Parathyroid adenoma (tissue), 2 donors: ENCODE results near the gene MUC16.

ENCODE experiments used
- H2AFZ ChIP-seq: fragments of 300-600 bp; sonication (generic); one replicate; pipeline ENCODE4 v1.7.0; 2017; ENCODE audit warnings: antibody characterized with exemption, mild to moderate bottlenecking
- H3K27ac ChIP-seq: fragments of 300-600 bp; sonication (generic); one replicate; pipeline ENCODE4 v1.7.0; 2017
- H3K27me3 ChIP-seq: fragments of 300-600 bp; sonication (generic); one replicate; pipeline ENCODE4 v1.7.0; 2017; ENCODE audit warnings: low read length; ENCODE audit not compliant: control insufficient read depth, insufficient read depth
- H3K36me3 ChIP-seq: fragments of 300-600 bp; sonication (generic); one replicate; pipeline ENCODE4 v1.7.0; 2017; ENCODE audit warnings: low read length; ENCODE audit not compliant: control insufficient read depth, insufficient read depth
- H3K4me1 ChIP-seq: fragments of 300-600 bp; sonication (generic); one replicate; pipeline ENCODE4 v1.7.0; 2017; ENCODE audit warnings: control low read depth
- H3K4me2 ChIP-seq: fragments of 300-600 bp; sonication (generic); one replicate; pipeline ENCODE4 v1.7.0; 2017; ENCODE audit warnings: low read length
- H3K4me3 ChIP-seq: fragments of 300-600 bp; sonication (generic); one replicate; pipeline ENCODE4 v1.7.0; 2017; ENCODE audit warnings: low read depth, low read length
- H3K79me2 ChIP-seq: fragments of 300-600 bp; sonication (generic); one replicate; pipeline ENCODE4 v1.7.0; 2017; ENCODE audit warnings: control low read depth
- H3K9ac ChIP-seq: fragments of 300-600 bp; sonication (generic); one replicate; pipeline ENCODE4 v1.7.0; 2017; ENCODE audit warnings: mild to moderate bottlenecking
- H3K9me3 ChIP-seq: fragments of 300-600 bp; sonication (generic); one replicate; pipeline ENCODE4 v1.7.0; 2017; ENCODE audit warnings: low read length; ENCODE audit not compliant: control insufficient read depth
- TF ChIP-seq, protein P1 (sequence below): fragments of 300-600 bp; sonication (generic); IDR thresholded peaks from one replicate; pipeline ENCODE4 v1.7.0; 2017; ENCODE audit warnings: antibody characterized with exemption, mild to moderate bottlenecking
- donor health status: primary hyperparathyroidism.

MUC16 gene

DNA sequence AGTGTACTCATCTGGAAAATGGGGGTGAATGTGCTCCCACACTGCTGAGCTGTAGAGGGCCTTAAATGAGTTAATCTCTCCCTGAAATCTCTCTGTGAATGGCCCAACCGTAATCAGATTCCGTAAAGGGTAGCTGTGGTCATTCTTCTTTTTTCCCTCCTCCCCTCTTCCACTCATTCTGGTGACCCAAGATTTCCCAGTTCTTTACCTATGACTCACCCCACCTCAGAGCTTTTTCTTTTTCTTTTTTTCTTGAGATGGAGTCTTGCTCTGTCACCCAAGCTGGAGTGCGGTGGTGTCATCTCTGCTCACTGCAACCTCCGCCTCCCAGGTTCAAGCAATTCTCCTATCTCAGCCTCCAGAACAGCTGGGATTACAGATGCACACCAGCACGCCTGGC is 33.3 kb upstream of the MUC16 start:
- H3K4me2 ChIP-seq = no peak overlapping the region
- TF ChIP-seq, protein P1, sequence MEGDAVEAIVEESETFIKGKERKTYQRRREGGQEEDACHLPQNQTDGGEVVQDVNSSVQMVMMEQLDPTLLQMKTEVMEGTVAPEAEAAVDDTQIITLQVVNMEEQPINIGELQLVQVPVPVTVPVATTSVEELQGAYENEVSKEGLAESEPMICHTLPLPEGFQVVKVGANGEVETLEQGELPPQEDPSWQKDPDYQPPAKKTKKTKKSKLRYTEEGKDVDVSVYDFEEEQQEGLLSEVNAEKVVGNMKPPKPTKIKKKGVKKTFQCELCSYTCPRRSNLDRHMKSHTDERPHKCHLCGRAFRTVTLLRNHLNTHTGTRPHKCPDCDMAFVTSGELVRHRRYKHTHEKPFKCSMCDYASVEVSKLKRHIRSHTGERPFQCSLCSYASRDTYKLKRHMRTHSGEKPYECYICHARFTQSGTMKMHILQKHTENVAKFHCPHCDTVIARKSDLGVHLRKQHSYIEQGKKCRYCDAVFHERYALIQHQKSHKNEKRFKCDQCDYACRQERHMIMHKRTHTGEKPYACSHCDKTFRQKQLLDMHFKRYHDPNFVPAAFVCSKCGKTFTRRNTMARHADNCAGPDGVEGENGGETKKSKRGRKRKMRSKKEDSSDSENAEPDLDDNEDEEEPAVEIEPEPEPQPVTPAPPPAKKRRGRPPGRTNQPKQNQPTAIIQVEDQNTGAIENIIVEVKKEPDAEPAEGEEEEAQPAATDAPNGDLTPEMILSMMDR = no peak

DNA sequence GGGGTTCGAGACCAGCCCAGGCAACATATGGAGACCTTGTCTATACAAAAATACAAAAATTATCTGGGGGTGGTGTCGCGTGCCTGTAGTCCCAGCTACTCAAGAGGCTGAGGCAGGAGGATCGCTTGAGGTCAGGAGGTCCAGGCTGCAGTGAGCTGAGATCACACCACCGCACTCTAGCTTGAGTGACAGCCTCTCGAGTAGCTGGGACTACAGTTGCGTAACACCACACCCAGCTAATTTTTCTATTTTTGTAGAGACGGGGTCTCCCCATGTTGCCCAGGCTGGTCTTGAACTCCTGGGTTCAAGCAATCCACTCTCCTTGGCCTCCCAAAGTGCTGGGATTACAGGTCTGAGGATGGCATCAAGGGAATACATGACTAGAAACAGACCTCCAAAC is 30.8 kb upstream of the MUC16 start:
- no peak overlapping the region for H2AFZ ChIP-seq
- no peaks in the 10 kb centered on the region for H3K36me3 ChIP-seq
- TF ChIP-seq, protein P1 = no peak

More for the DNA sequence above, 33.3 kb upstream of the MUC16 start:
- H3K4me3 ChIP-seq = no peak overlapping the region
- H3K27me3 ChIP-seq = no peaks in the 10 kb centered on the region
- no peaks in the 10 kb centered on the region for H3K36me3 ChIP-seq
- H3K27ac ChIP-seq = no peak overlapping the region
- no peak overlapping the region for H3K9ac ChIP-seq
- no peak overlapping the region for H2AFZ ChIP-seq
- no peaks in the 10 kb centered on the region for H3K4me1 ChIP-seq
- no peaks in the 10 kb centered on the region for H3K9me3 ChIP-seq
- no peaks in the 10 kb centered on the region for H3K79me2 ChIP-seq

DNA sequence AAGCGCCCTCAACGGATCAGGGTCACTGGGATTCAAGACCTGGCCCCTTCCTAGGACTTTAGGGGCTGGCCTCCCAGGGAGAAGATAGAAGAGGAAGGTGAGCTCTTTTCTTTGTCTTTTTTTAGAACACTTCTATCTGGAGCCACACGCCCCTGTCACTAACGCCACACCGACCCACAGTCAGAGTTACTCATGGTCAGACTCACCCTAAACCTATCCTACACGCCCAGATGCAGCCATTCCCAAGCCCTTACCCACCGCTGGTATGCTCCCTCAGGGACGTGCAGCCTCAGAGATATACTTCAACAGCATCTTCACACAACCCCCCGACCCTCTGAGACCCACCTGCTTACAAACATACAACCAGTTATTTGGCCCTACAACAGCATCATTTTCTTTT is 29.9 kb upstream of the MUC16 start:
- H3K4me1 ChIP-seq = no peaks in the 10 kb centered on the region
- TF ChIP-seq, protein P1 = no peak
- H3K27me3 ChIP-seq = no peaks in the 10 kb centered on the region
- no peak overlapping the region for H3K4me2 ChIP-seq
- H2AFZ ChIP-seq = no peak overlapping the region
- H3K79me2 ChIP-seq = no peaks in the 10 kb centered on the region
- no peak overlapping the region for H3K27ac ChIP-seq
- H3K9ac ChIP-seq = no peak overlapping the region
- no peaks in the 10 kb centered on the region for H3K36me3 ChIP-seq
- H3K4me3 ChIP-seq = no peak overlapping the region
- H3K9me3 ChIP-seq = no peaks in the 10 kb centered on the region

More for the DNA sequence above, 30.8 kb upstream of the MUC16 start:
- no peak overlapping the region for H3K4me3 ChIP-seq
- no peaks in the 10 kb centered on the region for H3K4me1 ChIP-seq
- no peak overlapping the region for H3K9ac ChIP-seq
- H3K27me3 ChIP-seq = no peaks in the 10 kb centered on the region
- H3K79me2 ChIP-seq = no peaks in the 10 kb centered on the region
- H3K4me2 ChIP-seq = no peak overlapping the region
- no peak overlapping the region for H3K27ac ChIP-seq
- H3K9me3 ChIP-seq = no peaks in the 10 kb centered on the region

DNA sequence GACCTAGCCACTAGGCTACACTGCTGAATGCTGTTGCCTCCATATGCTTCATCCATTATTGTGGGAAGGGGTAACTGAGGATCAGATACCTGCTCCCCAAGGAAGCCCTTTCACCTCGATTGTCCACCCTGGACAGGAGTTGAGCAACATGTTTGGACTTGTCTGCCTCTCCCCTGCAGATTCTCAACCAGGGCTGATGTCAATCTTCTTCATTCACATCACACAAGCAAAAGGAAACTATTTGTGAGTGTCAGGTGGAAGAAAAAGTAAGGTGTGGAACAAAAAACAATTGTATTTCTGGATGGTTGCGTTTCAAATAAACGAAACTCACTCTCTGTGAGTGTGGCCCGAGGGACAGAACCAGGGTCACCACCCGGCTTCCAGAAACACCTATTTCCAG is 29.5 kb upstream of the MUC16 start:
- Histone ChIP-seq H2AFZ (no peak overlapping the region), H3K36me3 (no peaks in the 10 kb centered on the region), H3K27ac (no peak overlapping the region), H3K9ac (no peak overlapping the region), H3K27me3 (no peaks in the 10 kb centered on the region), H3K79me2 (no peaks in the 10 kb centered on the region), H3K4me2 (no peak overlapping the region), H3K4me3 (no peak overlapping the region), H3K9me3 (no peaks in the 10 kb centered on the region), H3K4me1 (no peaks in the 10 kb centered on the region)
- TF ChIP-seq, protein P1 = no peak

DNA sequence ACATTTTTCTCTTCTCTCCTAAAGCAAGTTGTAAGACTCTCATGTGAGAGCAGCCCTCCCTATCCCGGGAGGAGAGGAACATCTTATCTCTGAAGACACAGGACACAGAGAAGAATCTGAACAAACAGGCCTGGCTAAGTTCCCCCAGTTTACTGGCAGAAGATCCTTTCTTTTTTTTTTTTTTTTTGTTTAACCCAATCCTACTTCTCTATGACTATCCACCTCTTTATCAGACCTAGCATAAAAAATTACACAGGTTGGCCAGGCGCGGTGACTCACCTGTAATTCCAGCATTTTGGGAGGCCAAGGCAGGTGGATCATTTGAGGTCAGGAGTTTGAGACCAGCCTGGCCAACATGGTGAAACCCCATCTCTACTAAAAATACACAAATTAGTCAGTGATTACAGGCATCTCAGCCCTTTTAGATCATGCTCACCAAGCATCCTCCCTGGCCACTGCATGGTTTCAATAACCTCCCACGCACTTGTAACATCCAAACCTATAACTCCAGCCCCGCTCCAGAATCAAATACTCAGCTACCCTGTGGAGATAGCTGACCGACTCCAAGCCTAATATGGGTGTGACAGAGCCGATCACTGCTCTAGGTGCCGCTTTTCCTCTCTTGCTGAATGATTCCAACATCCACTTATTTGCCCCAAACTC is 27.3 kb upstream of the MUC16 start:
- Histone ChIP-seq H3K79me2 (no peaks in the 10 kb centered on the region), H2AFZ (no peak overlapping the region), H3K9ac (no peak overlapping the region), H3K9me3 (no peaks in the 10 kb centered on the region), H3K27ac (no peak overlapping the region), H3K27me3 (no peaks in the 10 kb centered on the region), H3K4me2 (no peak overlapping the region), H3K36me3 (no peaks in the 10 kb centered on the region), H3K4me1 (no peaks in the 10 kb centered on the region), H3K4me3 (no peak overlapping the region)
- TF ChIP-seq, protein P1 = no peak
